ENCODE data around the gene LRRN4CL. TPM values are rescaled to one million over a fixed set of nuclear protein-coding genes. Genes with fewer than 3 reads are reported as not detected.

Gene LRRN4CL
- total and polyA plus RNA-seq, 2 of the 8 experiments (the other 6 are each of a cell fraction or from before 2014, with no cell fraction given), result 0.05 to 0.26 TPM

GRCh38 chr11:62678433-62678769 lies 10.9 kb downstream of the LRRN4CL start (continued):
- TF ChIP-seq SUZ12 (IDR thresholded peaks at IDR 0.05; ENCODE audit: low read length) (no peak), CHD2 (IDR thresholded peaks at IDR 0.05; ENCODE audit: low read length) (no peak), RBBP5 (IDR thresholded peaks at IDR 0.05; ENCODE audit: borderline replicate concordance, low read depth, low read length) (no peak)

Measured in H1 (cell line).